ENCODE results near the gene BCL11B.

The BCL11B gene

GRCh38 chr14:99177046-99177655 is 94.8 kb downstream of the BCL11B start:
- no peak for DNase-seq

- DNase-seq = no peak
Observed at GRCh38 chr14:99176156-99176945, 95.6 kb downstream of the BCL11B start.

GRCh38 chr14:99175331-99176155 is 96.5 kb downstream of the BCL11B start:
- no peak for DNase-seq

- DNase-seq = no peak
Observed at GRCh38 chr14:99174770-99175319, 97.2 kb downstream of the BCL11B start.

- no peak for DNase-seq
Observed at GRCh38 chr14:99174081-99174769, 97.8 kb downstream of the BCL11B start.

- DNase-seq = no peak
Observed at GRCh38 chr14:99173506-99173905, 98.5 kb downstream of the BCL11B start.

- DNase-seq = no peak
Observed at GRCh38 chr14:99173086-99173485, 98.9 kb downstream of the BCL11B start.

GRCh38 chr14:99171396-99171795 is 100.6 kb downstream of the BCL11B start:
- no peak for DNase-seq

GRCh38 chr14:99169776-99170356 is 102.1 kb downstream of the BCL11B start:
- DNase-seq = no peak

GRCh38 chr14:99168330-99168729 is 103.7 kb downstream of the BCL11B start:
- no peak for DNase-seq

GRCh38 chr14:99166506-99166905 is 105.5 kb downstream of the BCL11B start:
- DNase-seq = no peak

GRCh38 chr14:99164712-99165111 is 107.3 kb downstream of the BCL11B start:
- DNase-seq = no peak

- no peak for DNase-seq
Observed at GRCh38 chr14:99163446-99163845, 108.6 kb downstream of the BCL11B start.

GRCh38 chr14:99159341-99160340 is 112.4 kb downstream of the BCL11B start:
- no peak for DNase-seq

GRCh38 chr14:99158646-99159165 is 113.3 kb downstream of the BCL11B start:
- no peak for DNase-seq

- no peak for DNase-seq
Observed at GRCh38 chr14:99158150-99158549, 113.8 kb downstream of the BCL11B start.

GRCh38 chr14:99157676-99158075 is 114.3 kb downstream of the BCL11B start:
- no peak for DNase-seq

GRCh38 chr14:99157246-99157645 is 114.8 kb downstream of the BCL11B start:
- DNase-seq = no peak

GRCh38 chr14:99156814-99157213 is 115.2 kb downstream of the BCL11B start:
- DNase-seq = no peak

- DNase-seq = no peak
Observed at GRCh38 chr14:99156090-99156425, 115.9 kb downstream of the BCL11B start.
